ENCODE measurements around the gene HMCN1.

HMCN1 gene

GRCh38 chr1:186063091-186063657 lies 329.0 kb downstream of the HMCN1 start:
- TF ChIP-seq BHLHE40 (IDR thresholded peaks at IDR 0.05; ENCODE audit: borderline replicate concordance) (no peak), ELF4 (IDR thresholded peaks at IDR 0.05) (no peak), NFRKB (IDR thresholded peaks at IDR 0.05) (no peak), L3MBTL2 (conservative IDR thresholded peaks at IDR 0.05) (no peak), ZNF384 (IDR thresholded peaks at IDR 0.05) (no peak), PKNOX1 (IDR thresholded peaks at IDR 0.05) (no peak), SP1 (IDR thresholded peaks at IDR 0.05) (no peak)
- CTCF ChIA-PET, result no interaction called here
- POLR2A ChIA-PET, result no interaction called here
- no peak for DNase-seq (ENCODE audit: extremely low spot score)

GRCh38 chr1:186066411-186066810 lies 332.2 kb downstream of the HMCN1 start:
- ChIA-PET POLR2A (no interaction called here), CTCF (no interaction called here)
- TF ChIP-seq FOXM1 (IDR thresholded peaks at IDR 0.05; ENCODE audit: borderline replicate concordance) (no peak), CTBP1 (IDR thresholded peaks at IDR 0.05; ENCODE audit: borderline replicate concordance) (no peak), ELF4 (IDR thresholded peaks at IDR 0.05) (no peak), SUZ12 (IDR thresholded peaks at IDR 0.05) (no peak), L3MBTL2 (conservative IDR thresholded peaks at IDR 0.05) (no peak), TARDBP (IDR thresholded peaks at IDR 0.05) (no peak), ZNF384 (IDR thresholded peaks at IDR 0.05) (no peak), FOXK2 (IDR thresholded peaks at IDR 0.05) (no peak), FOXA1 (IDR thresholded peaks at IDR 0.05) (no peak), ARNT (IDR thresholded peaks at IDR 0.05) (no peak), LEF1 (IDR thresholded peaks at IDR 0.05; ENCODE audit: borderline replicate concordance) (no peak), BHLHE40 (IDR thresholded peaks at IDR 0.05; ENCODE audit: borderline replicate concordance) (no peak), SP1 (IDR thresholded peaks at IDR 0.05) (no peak), HDGF (IDR thresholded peaks at IDR 0.05; ENCODE audit: borderline replicate concordance) (no peak), NFRKB (IDR thresholded peaks at IDR 0.05) (no peak), PKNOX1 (IDR thresholded peaks at IDR 0.05) (no peak)
- DNase-seq (ENCODE audit: extremely low spot score), result no peak

- no peak for DNase-seq (ENCODE audit: extremely low spot score)
- TF ChIP-seq FOXA1 (IDR thresholded peaks at IDR 0.05) (no peak), CTBP1 (IDR thresholded peaks at IDR 0.05; ENCODE audit: borderline replicate concordance) (no peak), ZNF384 (IDR thresholded peaks at IDR 0.05) (no peak), FOXM1 (IDR thresholded peaks at IDR 0.05; ENCODE audit: borderline replicate concordance) (no peak), ARNT (IDR thresholded peaks at IDR 0.05) (no peak), TARDBP (IDR thresholded peaks at IDR 0.05) (no peak), ELF4 (IDR thresholded peaks at IDR 0.05) (no peak), FOXK2 (IDR thresholded peaks at IDR 0.05) (no peak), SP1 (IDR thresholded peaks at IDR 0.05) (no peak), SUZ12 (IDR thresholded peaks at IDR 0.05) (no peak), BHLHE40 (IDR thresholded peaks at IDR 0.05; ENCODE audit: borderline replicate concordance) (no peak), L3MBTL2 (conservative IDR thresholded peaks at IDR 0.05) (no peak), LEF1 (IDR thresholded peaks at IDR 0.05; ENCODE audit: borderline replicate concordance) (no peak), NFRKB (IDR thresholded peaks at IDR 0.05) (no peak), HDGF (IDR thresholded peaks at IDR 0.05; ENCODE audit: borderline replicate concordance) (no peak)
- POLR2A ChIA-PET, result no interaction called here
- CTCF ChIA-PET, result no interaction called here
These were observed 339.5 kb downstream of the HMCN1 start for GRCh38 chr1:186073697-186074096.

GRCh38 chr1:186076006-186076405 lies 341.8 kb downstream of the HMCN1 start:
- no peak for DNase-seq (ENCODE audit: extremely low spot score)
- ChIA-PET CTCF (no interaction called here), POLR2A (no interaction called here)
- TF ChIP-seq NFRKB (IDR thresholded peaks at IDR 0.05), result no peak
- TF ChIP-seq L3MBTL2 (conservative IDR thresholded peaks at IDR 0.05), result no peak

GRCh38 chr1:186078245-186078644 lies 344.1 kb downstream of the HMCN1 start:
- ChIA-PET POLR2A (no interaction called here), CTCF (no interaction called here)
- no peak for DNase-seq (ENCODE audit: extremely low spot score)
- no peak for TF ChIP-seq PKNOX1 (IDR thresholded peaks at IDR 0.05)
- TF ChIP-seq ZNF384 (IDR thresholded peaks at IDR 0.05), result no peak

- no peak for DNase-seq (ENCODE audit: extremely low spot score)
- POLR2A ChIA-PET, result no interaction called here
- CTCF ChIA-PET, result no interaction called here
- no peak for TF ChIP-seq ZNF384 (IDR thresholded peaks at IDR 0.05)
- no peak for TF ChIP-seq FOXK2 (IDR thresholded peaks at IDR 0.05)
- no peak for TF ChIP-seq LEF1 (IDR thresholded peaks at IDR 0.05; ENCODE audit: borderline replicate concordance)
- TF ChIP-seq PKNOX1 (IDR thresholded peaks at IDR 0.05), result no peak
- TF ChIP-seq HDGF (IDR thresholded peaks at IDR 0.05; ENCODE audit: borderline replicate concordance), result no peak
- TF ChIP-seq BHLHE40 (IDR thresholded peaks at IDR 0.05; ENCODE audit: borderline replicate concordance), result no peak
- no peak for TF ChIP-seq ARNT (IDR thresholded peaks at IDR 0.05)
- no peak for TF ChIP-seq NFRKB (IDR thresholded peaks at IDR 0.05)
- TF ChIP-seq FOXM1 (IDR thresholded peaks at IDR 0.05; ENCODE audit: borderline replicate concordance), result no peak
- TF ChIP-seq L3MBTL2 (conservative IDR thresholded peaks at IDR 0.05), result no peak
- no peak for TF ChIP-seq FOXA1 (IDR thresholded peaks at IDR 0.05)
- TF ChIP-seq SUZ12 (IDR thresholded peaks at IDR 0.05), result no peak
- no peak for TF ChIP-seq CTBP1 (IDR thresholded peaks at IDR 0.05; ENCODE audit: borderline replicate concordance)
- TF ChIP-seq SP1 (IDR thresholded peaks at IDR 0.05), result no peak
- TF ChIP-seq ELF4 (IDR thresholded peaks at IDR 0.05), result no peak
- TF ChIP-seq TARDBP (IDR thresholded peaks at IDR 0.05), result no peak
These were observed 345.0 kb downstream of the HMCN1 start for GRCh38 chr1:186079084-186079684.
